Measurements from ENCODE around the gene TCP11L1. TPM values are rescaled to one million over a fixed set of nuclear protein-coding genes. Genes with fewer than 3 reads are reported as not detected.

The TCP11L1 gene
- total RNA-seq, 1 donor from 2014 or later, result 20.2 TPM

- Mint-ChIP-seq H3K27me3 (no peaks in the 10 kb centered on the region), H3K4me3 (ENCODE audit: low read depth) (no peak overlapping the region), H3K9me3 (ENCODE audit: low read depth) (no peaks in the 10 kb centered on the region), H3K4me1 (ENCODE audit: low read depth) (peaks cover 15% of the 10 kb centered on the region), H3K36me3 (ENCODE audit: insufficient read depth) (peaks cover 17% of the 10 kb centered on the region), H3K27ac (no peak overlapping the region)
- DNase-seq (ENCODE audit: low spot score, unreplicated experiment), result no peak
- TF ChIP-seq CTCF (IDR thresholded peaks at IDR 0.05; ENCODE audit: unreplicated experiment), result no peak
Measured at GRCh38 chr11:33052231-33052630, 12.9 kb downstream of the TCP11L1 start.

GRCh38 chr11:33055375-33055774 lies 16.0 kb downstream of the TCP11L1 start:
- peaks cover 19% of the 10 kb centered on the region for H3K36me3 Mint-ChIP-seq (ENCODE audit: insufficient read depth)
- H3K4me3 Mint-ChIP-seq (ENCODE audit: low read depth), result no peak overlapping the region
- no peak for DNase-seq (ENCODE audit: low spot score, unreplicated experiment)
- no peaks in the 10 kb centered on the region for H3K27me3 Mint-ChIP-seq
- H3K4me1 Mint-ChIP-seq (ENCODE audit: low read depth), result peaks cover 2% of the 10 kb centered on the region
- H3K9me3 Mint-ChIP-seq (ENCODE audit: low read depth), result no peaks in the 10 kb centered on the region
- TF ChIP-seq CTCF (IDR thresholded peaks at IDR 0.05; ENCODE audit: unreplicated experiment), result no peak
- H3K27ac Mint-ChIP-seq, result no peak overlapping the region

- no peak overlapping the region for H3K4me3 Mint-ChIP-seq (ENCODE audit: low read depth)
- H3K9me3 Mint-ChIP-seq (ENCODE audit: low read depth), result no peaks in the 10 kb centered on the region
- H3K27me3 Mint-ChIP-seq, result no peaks in the 10 kb centered on the region
- no peak for DNase-seq (ENCODE audit: low spot score, unreplicated experiment)
- no peak for TF ChIP-seq CTCF (IDR thresholded peaks at IDR 0.05; ENCODE audit: unreplicated experiment)
- H3K36me3 Mint-ChIP-seq (ENCODE audit: insufficient read depth), result peaks cover 21% of the 10 kb centered on the region
- H3K4me1 Mint-ChIP-seq (ENCODE audit: low read depth), result no peaks in the 10 kb centered on the region
- no peak overlapping the region for H3K27ac Mint-ChIP-seq
Measured at GRCh38 chr11:33057284-33057683, 17.9 kb downstream of the TCP11L1 start.

GRCh38 chr11:33059331-33060007 lies 20.1 kb downstream of the TCP11L1 start:
- Mint-ChIP-seq H3K4me1 (ENCODE audit: low read depth) (no peaks in the 10 kb centered on the region), H3K4me3 (ENCODE audit: low read depth) (no peak overlapping the region), H3K36me3 (ENCODE audit: insufficient read depth) (peaks cover 26% of the 10 kb centered on the region), H3K27me3 (no peaks in the 10 kb centered on the region), H3K9me3 (ENCODE audit: low read depth) (no peaks in the 10 kb centered on the region), H3K27ac (no peak overlapping the region)
- no peak for DNase-seq (ENCODE audit: low spot score, unreplicated experiment)
- no peak for TF ChIP-seq CTCF (IDR thresholded peaks at IDR 0.05; ENCODE audit: unreplicated experiment)

GRCh38 chr11:33060271-33060670 lies 20.9 kb downstream of the TCP11L1 start:
- TF ChIP-seq CTCF (IDR thresholded peaks at IDR 0.05; ENCODE audit: unreplicated experiment), result no peak
- peak overlapping the region; percentile 48 for H3K27ac Mint-ChIP-seq

More at GRCh38 chr11:33060271-33060670, 20.9 kb downstream of the TCP11L1 start:
- no peak for DNase-seq (ENCODE audit: low spot score, unreplicated experiment)
- H3K4me3 Mint-ChIP-seq (ENCODE audit: low read depth), result no peak overlapping the region
- H3K36me3 Mint-ChIP-seq (ENCODE audit: insufficient read depth), result peaks cover 28% of the 10 kb centered on the region
- H3K4me1 Mint-ChIP-seq (ENCODE audit: low read depth), result no peaks in the 10 kb centered on the region
- H3K27me3 Mint-ChIP-seq, result no peaks in the 10 kb centered on the region
- no peaks in the 10 kb centered on the region for H3K9me3 Mint-ChIP-seq (ENCODE audit: low read depth)

Data from progenitor cell of endocrine pancreas (in vitro differentiated cells).